Adrenal gland (tissue), 12 donors: Measurements from ENCODE around the gene SH3D19. TPM values are rescaled to one million over a fixed set of nuclear protein-coding genes. Genes with fewer than 3 reads are reported as not detected.

Experiments
- DNase-seq, 7 donors: peaks; one replicate each; pipeline ENCODE4 v3.0.0-alpha.2; 2019 to 2020
- H3K27ac ChIP-seq, 5 donors: fragments of 200-600 bp; sonication (generic) in 4 of 5; 1 replicate in 3 of 5; 2 replicates in 2 of 5; pipeline versions ENCODE4 v1.5.1 to v1.8.0; 2016 to 2020; ENCODE audit warnings: mild to moderate bottlenecking in 1 of 5
- H3K27me3 ChIP-seq: fragments of 200-600 bp; 2 replicates; pipeline ENCODE4 v1.8.0; 2021
- H3K36me3 ChIP-seq, 2 donors: fragments of 200-600 bp; replicated peaks in 1 of 2; 1 replicate in 1 of 2; 2 replicates in 1 of 2; pipeline versions ENCODE4 v1.5.1 to v1.8.0; 2018 to 2022
- H3K4me1 ChIP-seq, 2 donors: fragments of 200-600 bp; replicated peaks in 1 of 2; 1 replicate in 1 of 2; 2 replicates in 1 of 2; pipeline versions ENCODE4 v1.5.1 to v1.8.0; 2018 to 2021
- H3K4me3 ChIP-seq, 4 donors: fragments of 200-600 bp; sonication (generic) in 3 of 4; one replicate each; pipeline ENCODE4 v1.5.1; 2016 to 2018
- H3K9me3 ChIP-seq, 3 donors: fragments of 200-600 bp; sonication (generic) in 1 of 3; replicated peaks in 1 of 3; 1 replicate in 2 of 3; 2 replicates in 1 of 3; pipeline versions ENCODE4 v1.5.1 to v1.8.0; 2016 to 2021
- POLR2A ChIP-seq, 2 donors: fragments of 450-650 bp; IDR thresholded peaks; one replicate each; pipeline ENCODE4 v1.6.1; 2017; ENCODE audit warnings: antibody characterized with exemption in 2 of 2, mild to moderate bottlenecking in 2 of 2, moderate library complexity in 1 of 2
- WGBS, 4 donors: extraction: QIAGEN DNeasy Blood & Tissue Kit in 2 of 4; methylation state at CpG; one replicate each; pipeline versions ENCODE4 v1.1.5 to v1.1.7; 2013 to 2017; 5-methylcytosine and 5-hydroxymethylcytosine counted together
- intact Hi-C, 2 donors: fragments of 100-400 bp; cut with DNase I; formaldehyde crosslinking; loops; one replicate each; pipeline versions ENCODE4 v1.14.1 to v1.15.0; 2022 to 2023
- polyA plus RNA-seq, 3 donors: library from polyadenylated mRNA; stranded (reverse); fragments of 200-250 nt in 2 of 3; fragments of 350-450 nt in 1 of 3; fragmentation: Illumina TruSeq in 1 of 3; extraction: RNeasy Lipid Tissue Mini Kit (QIAGEN cat#74804) in 1 of 3; gene quantifications; one replicate each; pipeline ENCODE4 v1.2.3, GENCODE V29; 2013 to 2014
- total RNA-seq, 9 donors: library from RNA; depleted of rRNA in 4 of 9; stranded (reverse); fragments of >200 nt in 4 of 9; fragments of 120-200 nt in 1 of 9; fragmentation: NEBNext Ultra II Directional in 1 of 9; extraction: Animal tissue kit (Norgen Biotek cat#: 25700) in 1 of 9; gene quantifications; one replicate each; pipeline versions ENCODE4 v1.1.0 to v1.2.4, GENCODE V29; 2013 to 2023
- TF ChIP-seq, protein P1 (sequence below), 6 experiments: fragments of 450-650 bp in 4 of 6; fragments of 200-600 bp in 2 of 6; sonication (generic) in 1 of 6; IDR thresholded peaks; 1 replicate in 5 of 6; 2 replicates in 1 of 6; pipeline versions ENCODE4 v1.5.1 to v1.8.0; 2016 to 2021; ENCODE audit warnings: antibody characterized with exemption in 6 of 6, mild to moderate bottlenecking in 2 of 6, moderate library complexity in 1 of 6
- donor health status: healthy with polysubstance abuse.
- donor health status: Bipolar disorder and iron deficiency.
- donor health status: DM: yes; HTN: yes; CAD: no.
- donor health status: DM: no; HTN: no; CAD: no.
- donor health status: DM: no; HTN: no; CAD: no.
- donor health status: DM: yes; HTN: yes; CAD: no.

The SH3D19 gene
- total and polyA plus RNA-seq, 12 donors: 16.6 to 117 (median 40.3) TPM

DNA sequence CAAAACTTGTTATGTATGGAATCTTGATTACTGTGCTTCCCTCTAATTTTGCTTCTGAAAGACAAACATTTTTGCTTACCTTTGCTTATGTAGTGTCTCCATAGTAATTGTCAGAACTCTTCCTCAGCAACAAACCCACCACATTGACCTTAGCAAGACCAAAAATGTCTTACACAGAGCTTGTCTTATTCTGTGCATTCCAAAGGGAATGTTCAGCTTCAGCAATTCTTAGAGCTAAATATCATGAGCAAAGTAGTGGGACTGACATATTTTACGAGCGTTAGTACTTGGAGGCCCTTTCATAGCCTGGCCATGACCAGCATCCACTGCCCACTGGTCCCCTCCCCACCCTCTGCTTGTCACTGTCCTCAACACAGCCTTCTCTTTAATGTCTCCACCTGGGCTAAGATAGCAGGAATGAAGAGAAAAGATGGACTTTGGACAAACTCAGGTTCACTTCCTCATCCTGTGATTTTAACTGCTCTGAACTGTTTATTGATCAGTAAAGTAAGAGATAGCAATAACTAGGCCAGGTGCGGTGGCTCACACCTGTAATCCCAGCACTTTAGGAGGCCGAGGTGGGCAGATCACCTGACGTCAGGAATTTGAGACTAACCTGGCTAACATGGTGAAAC, 15.5 kb upstream of the SH3D19 start:
- Histone ChIP-seq H3K27ac (no peak overlapping the region), H3K36me3 (no peaks in the 10 kb centered on the region)
- DNase-seq: no peak

DNA sequence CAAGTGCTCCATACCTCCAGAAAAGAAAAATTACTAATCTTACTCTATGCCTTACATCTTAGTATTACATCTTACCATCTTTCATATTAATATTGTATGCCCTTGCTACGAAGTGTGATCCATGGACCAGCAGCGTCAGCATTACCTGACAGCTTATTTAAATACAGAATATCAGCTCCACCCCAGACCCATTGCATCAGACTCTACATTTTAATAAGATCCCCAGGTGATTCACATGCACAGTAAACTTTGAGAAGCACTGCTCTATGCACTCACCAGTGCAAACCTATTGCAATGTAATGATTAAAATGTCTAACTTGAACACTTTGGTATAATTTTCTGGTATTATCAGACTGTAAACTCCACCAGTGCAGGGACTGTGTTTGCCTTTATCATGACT, 14.1 kb upstream of the SH3D19 start:
- H3K36me3 ChIP-seq: no peaks in the 10 kb centered on the region
- no peaks in the 10 kb centered on the region for H3K4me1 ChIP-seq
- no peak for TF ChIP-seq POLR2A (IDR thresholded peaks at IDR 0.05)
- TF ChIP-seq, protein P1, sequence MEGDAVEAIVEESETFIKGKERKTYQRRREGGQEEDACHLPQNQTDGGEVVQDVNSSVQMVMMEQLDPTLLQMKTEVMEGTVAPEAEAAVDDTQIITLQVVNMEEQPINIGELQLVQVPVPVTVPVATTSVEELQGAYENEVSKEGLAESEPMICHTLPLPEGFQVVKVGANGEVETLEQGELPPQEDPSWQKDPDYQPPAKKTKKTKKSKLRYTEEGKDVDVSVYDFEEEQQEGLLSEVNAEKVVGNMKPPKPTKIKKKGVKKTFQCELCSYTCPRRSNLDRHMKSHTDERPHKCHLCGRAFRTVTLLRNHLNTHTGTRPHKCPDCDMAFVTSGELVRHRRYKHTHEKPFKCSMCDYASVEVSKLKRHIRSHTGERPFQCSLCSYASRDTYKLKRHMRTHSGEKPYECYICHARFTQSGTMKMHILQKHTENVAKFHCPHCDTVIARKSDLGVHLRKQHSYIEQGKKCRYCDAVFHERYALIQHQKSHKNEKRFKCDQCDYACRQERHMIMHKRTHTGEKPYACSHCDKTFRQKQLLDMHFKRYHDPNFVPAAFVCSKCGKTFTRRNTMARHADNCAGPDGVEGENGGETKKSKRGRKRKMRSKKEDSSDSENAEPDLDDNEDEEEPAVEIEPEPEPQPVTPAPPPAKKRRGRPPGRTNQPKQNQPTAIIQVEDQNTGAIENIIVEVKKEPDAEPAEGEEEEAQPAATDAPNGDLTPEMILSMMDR (IDR thresholded peaks at IDR 0.05): no peak
- no peaks in the 10 kb centered on the region for H3K9me3 ChIP-seq
- no peak overlapping the region for H3K4me3 ChIP-seq
- intact Hi-C loops: no loop called here
- H3K27ac ChIP-seq: no peak overlapping the region
- no peak for DNase-seq
- WGBS, 4 donors: 75 to 94% (median 85%) methylated on average over 2 of the region's 2 CpGs
- no peaks in the 10 kb centered on the region for H3K27me3 ChIP-seq

More for the DNA sequence above, 15.5 kb upstream of the SH3D19 start:
- Histone ChIP-seq H3K4me3 (no peak overlapping the region), H3K9me3 (no peaks in the 10 kb centered on the region), H3K27me3 (no peaks in the 10 kb centered on the region), H3K4me1 (no peaks in the 10 kb centered on the region)
- 84 to 95% (median 92%) methylated on average over 5 of the region's 5 CpGs for WGBS, 4 donors
- TF ChIP-seq, protein P1 (IDR thresholded peaks at IDR 0.05): no peak
- TF ChIP-seq POLR2A (IDR thresholded peaks at IDR 0.05): no peak
- intact Hi-C loops: no loop called here

DNA sequence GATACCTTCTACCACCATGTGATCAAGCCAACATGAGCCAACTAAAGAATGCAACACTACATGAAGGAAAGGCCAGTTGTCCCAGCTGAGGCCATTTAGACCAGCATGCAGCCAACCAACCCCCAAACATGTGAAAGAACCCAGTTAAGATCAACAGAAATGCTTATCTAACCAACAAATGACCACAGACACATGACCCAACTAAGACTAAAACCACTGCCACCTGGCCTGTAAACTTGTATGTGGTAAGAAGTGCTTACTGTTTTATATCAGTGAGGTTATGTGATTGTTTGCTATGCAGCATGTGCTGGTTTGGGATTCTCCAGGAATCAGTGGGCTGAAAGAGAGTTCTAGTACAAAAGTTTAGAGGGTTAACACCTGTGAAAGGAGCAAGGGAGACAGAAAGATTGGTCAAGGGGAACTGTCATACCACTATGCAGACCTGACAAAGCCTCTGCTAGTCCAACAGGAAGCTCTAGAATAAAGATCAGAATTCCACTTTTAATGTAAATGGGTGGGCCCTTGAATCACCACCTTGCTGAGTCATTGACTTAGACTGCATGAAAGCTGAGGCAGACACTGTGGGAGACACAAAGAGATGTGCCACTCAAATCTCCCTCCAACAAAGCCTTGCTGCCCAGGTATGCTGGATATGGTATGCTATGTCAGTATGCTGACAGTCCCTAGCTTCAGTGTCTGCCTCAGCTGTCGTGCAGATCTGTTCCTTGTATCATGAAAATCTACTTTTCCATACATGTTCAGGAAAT, 6.1 kb upstream of the SH3D19 start:
- Histone ChIP-seq H3K4me1 (no peaks in the 10 kb centered on the region), H3K27ac (no peak overlapping the region), H3K9me3 (no peaks in the 10 kb centered on the region), H3K27me3 (no peaks in the 10 kb centered on the region), H3K4me3 (no peak overlapping the region), H3K36me3 (no peaks in the 10 kb centered on the region)
- TF ChIP-seq, protein P1 (IDR thresholded peaks at IDR 0.05): no peak
- TF ChIP-seq POLR2A (IDR thresholded peaks at IDR 0.05): no peak
- intact Hi-C loops: no loop called here
- no peak for DNase-seq
- WGBS, 4 donors: 83 to 100% (median 92%) methylated on average over 1 of the region's 1 CpG

DNA sequence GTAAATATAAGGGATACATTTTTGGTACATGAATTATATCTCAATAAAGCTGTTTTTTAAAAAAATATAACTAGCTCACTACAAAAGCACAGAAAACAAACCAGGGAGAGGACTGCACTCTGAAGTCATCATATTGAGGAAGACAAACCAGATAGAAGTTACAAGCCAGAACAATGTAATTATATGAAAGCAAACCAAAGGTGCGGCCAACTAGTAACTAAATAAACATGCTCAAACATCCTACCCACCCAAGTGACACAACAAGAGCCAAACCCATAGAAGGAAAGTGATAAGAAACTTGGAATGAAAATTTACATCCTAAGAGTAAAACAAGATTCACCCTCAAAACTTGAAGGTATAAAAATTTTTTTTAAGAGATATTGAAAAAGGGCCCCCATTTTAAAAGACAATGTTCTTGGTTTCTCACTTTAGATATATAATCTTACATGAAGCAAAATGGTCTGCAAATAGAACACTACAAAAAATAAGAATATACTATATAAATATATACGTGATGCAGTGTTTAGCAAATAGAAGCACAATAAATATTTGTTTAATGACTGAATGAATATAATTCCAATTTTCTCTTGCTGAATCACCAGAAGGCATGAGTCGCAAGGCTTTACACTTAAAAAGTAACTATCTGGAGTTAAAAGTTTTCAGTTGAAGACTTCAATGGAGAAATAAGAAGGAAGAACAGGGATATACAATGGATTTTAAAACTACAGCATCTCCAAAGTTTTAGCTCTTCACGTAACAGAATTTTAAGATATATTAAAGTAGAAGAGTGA, 4.0 kb upstream of the SH3D19 start:
- no peak for DNase-seq
- intact Hi-C loops: no loop called here
- peaks cover 0 to 2% of the 10 kb centered on the region in 2 donors for H3K4me1 ChIP-seq
- no peaks in the 10 kb centered on the region for H3K27me3 ChIP-seq
- WGBS, 4 donors: 93 to 95% (median 93%) methylated on average over 4 of the region's 4 CpGs
- H3K27ac ChIP-seq: no peak overlapping the region
- no peaks in the 10 kb centered on the region for H3K36me3 ChIP-seq
- H3K9me3 ChIP-seq: no peaks in the 10 kb centered on the region
- H3K4me3 ChIP-seq: no peak overlapping the region
- TF ChIP-seq, protein P1 (IDR thresholded peaks at IDR 0.05): no peak
- no peak for TF ChIP-seq POLR2A (IDR thresholded peaks at IDR 0.05)
